ENCODE data around the gene SLC26A1.

SLC26A1 gene

DNA sequence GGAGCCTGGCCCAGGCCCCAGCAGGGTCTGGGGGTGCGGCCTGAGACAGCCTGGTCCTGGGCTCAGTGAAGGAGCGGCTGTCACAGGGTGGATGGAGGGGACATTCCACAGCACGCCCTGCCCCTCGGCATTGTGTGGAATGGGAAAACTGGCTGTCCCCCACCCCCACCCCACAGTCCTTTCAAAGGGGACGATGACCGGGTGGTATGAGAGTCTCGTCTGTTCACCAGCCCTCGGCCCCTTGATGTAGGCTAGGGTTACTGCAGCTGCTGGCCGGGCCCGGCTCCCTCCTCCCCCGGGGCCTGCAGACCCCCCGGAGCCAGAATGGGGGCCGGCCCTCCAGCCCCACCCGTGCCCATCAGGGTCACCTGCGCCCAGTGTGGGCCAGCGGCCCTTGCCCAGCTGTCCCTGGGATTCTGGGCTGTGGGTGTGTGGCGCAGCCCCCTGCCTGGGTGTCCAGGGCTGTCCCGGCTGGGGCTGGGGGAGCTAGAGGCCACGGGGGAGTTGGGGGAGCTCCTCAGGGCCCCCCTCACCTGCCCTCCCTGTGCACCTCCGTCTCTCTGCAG is 30.0 kb upstream of the SLC26A1 start:
- no peak for TF ChIP-seq CTCF (conservative IDR thresholded peaks at IDR 0.05; ENCODE audit: control insufficient read depth, insufficient read depth, low read depth, low read length)
- DNase-seq (ENCODE audit: low read depth) = no peak
- no peak overlapping the region for H3K4me3 ChIP-seq (ENCODE audit: control insufficient read depth, low read depth, low read length)

- H3K4me3 ChIP-seq (ENCODE audit: control insufficient read depth, low read depth, low read length) = no peak overlapping the region
- DNase-seq (ENCODE audit: low read depth) = no peak
- TF ChIP-seq CTCF (conservative IDR thresholded peaks at IDR 0.05; ENCODE audit: control insufficient read depth, insufficient read depth, low read depth, low read length) = no peak
These were observed 29.5 kb upstream of the SLC26A1 start for GRCh38 chr4:1022739-1023066.

DNA sequence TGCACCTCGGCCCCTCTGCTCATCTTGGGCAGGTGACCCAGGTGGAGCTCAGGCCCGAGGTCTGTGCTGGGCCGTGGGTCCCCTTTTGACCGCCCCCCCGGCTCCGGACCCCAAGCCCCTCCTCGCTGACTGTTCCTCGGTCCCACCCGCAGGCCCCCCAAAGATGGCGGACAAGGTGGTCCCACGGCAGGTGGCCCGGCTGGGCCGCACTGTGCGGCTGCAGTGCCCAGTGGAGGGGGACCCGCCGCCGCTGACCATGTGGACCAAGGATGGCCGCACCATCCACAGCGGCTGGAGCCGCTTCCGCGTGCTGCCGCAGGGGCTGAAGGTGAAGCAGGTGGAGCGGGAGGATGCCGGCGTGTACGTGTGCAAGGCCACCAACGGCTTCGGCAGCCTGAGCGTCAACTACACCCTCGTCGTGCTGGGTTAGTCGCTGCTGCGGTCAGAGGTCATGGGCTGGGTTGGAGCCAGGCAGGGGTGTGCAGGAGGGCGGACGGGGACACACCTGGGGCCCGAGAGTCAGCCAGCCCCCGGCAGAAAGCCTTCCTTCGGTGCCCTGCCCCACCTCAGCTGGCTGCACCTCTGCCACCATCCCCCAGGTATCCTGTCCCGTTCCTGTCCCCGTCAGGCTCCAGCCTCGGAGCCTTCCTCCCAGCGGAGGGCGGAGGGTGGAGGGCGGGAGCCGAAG is 29.0 kb upstream of the SLC26A1 start:
- TF ChIP-seq CTCF (conservative IDR thresholded peaks at IDR 0.05; ENCODE audit: control insufficient read depth, insufficient read depth, low read depth, low read length) = no peak
- H3K4me3 ChIP-seq (ENCODE audit: control insufficient read depth, low read depth, low read length) = no peak overlapping the region
- no peak for DNase-seq (ENCODE audit: low read depth)

GRCh38 chr4:1021386-1022050 is 28.3 kb upstream of the SLC26A1 start:
- DNase-seq (ENCODE audit: low read depth) = no peak
- TF ChIP-seq CTCF (conservative IDR thresholded peaks at IDR 0.05; ENCODE audit: control insufficient read depth, insufficient read depth, low read depth, low read length) = no peak
- no peak overlapping the region for H3K4me3 ChIP-seq (ENCODE audit: control insufficient read depth, low read depth, low read length)

DNA sequence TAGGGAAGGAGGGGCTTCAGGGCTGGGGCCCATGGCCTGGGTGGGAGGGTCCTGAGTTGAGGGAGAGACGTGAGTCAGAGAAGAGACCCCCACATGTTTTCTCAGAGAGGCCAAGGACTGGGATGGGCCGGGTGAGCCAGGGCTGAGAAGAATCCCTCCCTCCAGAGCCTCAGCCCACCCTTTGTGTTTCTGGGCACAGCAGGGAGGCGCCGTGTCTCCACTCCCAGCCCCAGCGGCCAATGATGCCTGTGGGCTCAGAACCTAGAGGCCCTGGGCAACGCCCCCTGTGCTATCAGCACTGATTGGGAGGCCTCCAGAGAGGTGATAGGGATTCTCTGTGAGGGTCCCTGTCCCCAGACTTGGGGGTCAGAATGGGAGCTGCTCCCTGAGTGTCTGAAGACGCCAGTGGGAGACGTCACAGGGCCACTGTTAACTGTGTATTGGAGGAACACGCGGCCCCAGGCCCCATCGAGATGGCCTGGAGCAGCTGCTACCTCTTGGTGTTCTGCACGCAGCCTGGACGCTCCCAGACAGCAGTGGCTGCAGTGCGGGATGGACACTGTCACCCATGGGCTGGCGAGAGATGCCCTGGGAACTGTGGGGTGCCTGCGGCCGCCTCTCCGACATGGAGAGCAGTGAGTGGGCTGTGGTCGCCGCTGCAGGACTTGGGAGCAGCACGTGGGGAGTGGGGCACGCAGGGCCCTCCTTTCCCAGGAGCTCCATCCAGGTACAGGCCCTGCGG is 26.7 kb upstream of the SLC26A1 start:
- no peak overlapping the region for H3K4me3 ChIP-seq (ENCODE audit: control insufficient read depth, low read depth, low read length)
- DNase-seq (ENCODE audit: low read depth) = no peak
- TF ChIP-seq CTCF (conservative IDR thresholded peaks at IDR 0.05; ENCODE audit: control insufficient read depth, insufficient read depth, low read depth, low read length) = no peak

DNA sequence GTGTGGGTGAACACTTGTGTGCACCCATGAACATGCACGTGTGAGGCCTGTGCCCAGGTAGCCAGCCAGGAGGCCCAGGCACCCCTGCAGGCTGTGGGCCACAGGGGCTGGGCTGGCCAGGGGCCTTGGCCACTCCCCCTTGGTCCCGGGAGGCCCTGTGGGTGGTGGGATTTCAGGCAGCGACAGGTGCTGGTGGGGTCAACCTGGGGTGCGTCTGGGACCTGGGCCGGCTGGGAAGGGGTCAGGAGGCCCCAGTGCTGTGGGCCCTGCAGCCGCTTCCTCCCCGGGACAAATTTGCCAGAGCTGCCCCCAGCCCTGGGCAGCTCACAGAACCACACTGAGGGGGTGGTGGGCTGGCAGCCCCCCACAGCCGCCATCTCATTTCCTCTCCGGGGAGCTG is 26.1 kb upstream of the SLC26A1 start:
- H3K4me3 ChIP-seq (ENCODE audit: control insufficient read depth, low read depth, low read length) = no peak overlapping the region
- DNase-seq (ENCODE audit: low read depth) = no peak
- TF ChIP-seq CTCF (conservative IDR thresholded peaks at IDR 0.05; ENCODE audit: control insufficient read depth, insufficient read depth, low read depth, low read length) = no peak

Data from fibroblast of mammary gland (primary cell).